Effector CD4-positive, alpha-beta T cell (primary cell): ENCODE results near the gene FCGR2B.
"Not testable (repeated sequence)": the region's sequence is repeated elsewhere in the genome, so short reads cannot be mapped to it uniquely, and the experiment has no call there.

Experiments
- DNase-seq: peaks from one replicate; pipeline ENCODE4 v3.0.0-alpha.2; 2020

Gene FCGR2B

DNA sequence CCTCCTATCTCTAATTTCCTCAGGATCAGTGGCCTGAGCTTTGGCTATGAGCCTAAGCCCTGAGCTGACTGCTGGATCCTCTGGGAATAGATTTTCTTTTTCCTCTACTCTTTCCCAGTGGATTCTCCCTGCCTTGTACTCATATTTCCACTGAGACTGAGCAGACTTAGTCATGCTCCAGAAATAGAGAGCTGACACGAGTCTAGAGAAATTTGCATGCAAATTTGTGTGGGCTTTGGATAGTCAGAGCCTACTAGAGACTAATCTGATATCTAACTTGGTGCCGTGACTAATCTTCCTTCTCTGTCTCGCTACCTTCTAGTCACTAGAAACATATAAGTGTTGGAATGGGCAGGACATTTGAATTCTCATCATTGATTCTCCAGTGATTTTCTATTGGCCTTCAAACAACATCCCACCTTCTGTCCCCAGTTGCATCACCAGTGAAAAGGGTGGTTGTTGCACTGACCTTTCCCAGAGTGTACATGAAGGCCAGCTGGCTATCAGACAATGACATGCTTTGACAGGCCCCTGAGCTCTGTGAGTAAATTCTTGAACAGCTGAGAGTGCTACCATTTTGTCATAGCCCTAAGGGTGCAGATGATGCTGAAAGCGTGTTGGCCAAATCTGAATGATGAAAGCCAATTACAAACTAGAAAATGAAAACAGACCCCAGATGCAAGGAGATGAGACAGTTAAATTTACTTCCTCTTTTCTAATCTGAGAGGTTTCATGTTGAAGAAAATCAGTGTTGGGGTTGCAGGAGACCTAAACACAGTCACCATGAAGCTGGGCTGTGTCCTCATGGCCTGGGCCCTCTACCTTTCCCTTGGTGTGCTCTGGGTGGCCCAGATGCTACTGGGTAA, 43.8 kb downstream of the FCGR2B start, which contains the start of gene FCRLA:
FCRLA (plus strand) TSS at position 748 of the 866 bp plus-strand sequence; CDS start at position 784, 36 bp downstream.
- DNase-seq = no peak

DNA sequence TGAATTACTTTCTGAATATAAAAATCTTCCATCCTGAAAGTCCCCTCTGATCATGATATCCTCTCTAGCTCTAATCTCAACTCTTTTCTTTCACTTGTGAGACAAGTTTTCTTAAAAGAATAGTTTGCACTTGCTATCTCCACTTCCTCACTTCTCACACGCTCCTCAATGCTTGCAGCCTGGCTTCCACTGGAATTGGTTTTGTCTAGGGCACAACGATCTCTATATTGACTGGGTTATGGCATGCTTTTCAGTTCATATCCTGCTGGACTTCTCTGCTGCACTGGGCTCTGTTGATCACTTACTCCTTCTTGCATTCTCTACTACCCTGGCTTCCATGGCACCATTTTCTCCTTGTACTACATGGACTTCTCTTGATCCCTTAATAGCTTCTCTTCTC, 44.6 kb downstream of the FCGR2B start:
- DNase-seq = no peak

DNA sequence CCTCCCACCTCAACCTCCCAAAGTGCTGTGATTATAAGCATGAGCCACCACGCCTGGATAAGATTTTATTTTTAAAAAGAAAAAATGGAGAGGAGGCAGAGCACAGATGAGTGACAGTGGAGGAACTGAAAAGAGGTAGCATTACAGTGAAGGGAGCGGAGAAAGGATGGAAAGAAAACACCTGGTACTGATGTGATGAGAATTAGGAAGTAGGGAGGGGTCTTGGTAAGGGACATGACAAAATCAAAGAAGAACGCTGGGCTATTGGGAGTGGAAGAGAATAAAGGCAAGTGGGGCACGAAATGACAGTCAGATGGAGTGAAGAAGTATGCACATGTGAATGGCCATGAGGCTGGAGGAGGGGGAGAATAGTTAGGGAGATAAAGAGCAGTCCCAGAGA, 46.4 kb downstream of the FCGR2B start:
- no peak for DNase-seq

DNA sequence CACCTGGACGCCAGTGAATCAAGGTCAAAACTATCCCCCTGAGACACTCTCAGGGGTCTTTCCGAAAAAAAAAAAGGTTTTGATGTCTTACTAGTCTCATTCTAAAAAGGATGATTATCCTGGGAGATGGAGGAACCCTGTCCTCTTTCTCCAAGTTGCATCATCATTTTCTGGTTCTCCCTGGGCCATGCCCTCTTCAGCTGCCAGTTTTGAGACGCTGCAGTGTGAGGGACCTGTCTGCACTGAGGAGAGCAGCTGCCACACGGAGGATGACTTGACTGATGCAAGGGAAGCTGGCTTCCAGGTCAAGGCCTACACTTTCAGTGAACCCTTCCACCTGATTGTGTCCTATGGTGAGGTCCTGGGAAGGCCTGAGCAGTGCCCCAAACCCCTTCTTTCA, 47.6 kb downstream of the FCGR2B start:
- no peak for DNase-seq

DNA sequence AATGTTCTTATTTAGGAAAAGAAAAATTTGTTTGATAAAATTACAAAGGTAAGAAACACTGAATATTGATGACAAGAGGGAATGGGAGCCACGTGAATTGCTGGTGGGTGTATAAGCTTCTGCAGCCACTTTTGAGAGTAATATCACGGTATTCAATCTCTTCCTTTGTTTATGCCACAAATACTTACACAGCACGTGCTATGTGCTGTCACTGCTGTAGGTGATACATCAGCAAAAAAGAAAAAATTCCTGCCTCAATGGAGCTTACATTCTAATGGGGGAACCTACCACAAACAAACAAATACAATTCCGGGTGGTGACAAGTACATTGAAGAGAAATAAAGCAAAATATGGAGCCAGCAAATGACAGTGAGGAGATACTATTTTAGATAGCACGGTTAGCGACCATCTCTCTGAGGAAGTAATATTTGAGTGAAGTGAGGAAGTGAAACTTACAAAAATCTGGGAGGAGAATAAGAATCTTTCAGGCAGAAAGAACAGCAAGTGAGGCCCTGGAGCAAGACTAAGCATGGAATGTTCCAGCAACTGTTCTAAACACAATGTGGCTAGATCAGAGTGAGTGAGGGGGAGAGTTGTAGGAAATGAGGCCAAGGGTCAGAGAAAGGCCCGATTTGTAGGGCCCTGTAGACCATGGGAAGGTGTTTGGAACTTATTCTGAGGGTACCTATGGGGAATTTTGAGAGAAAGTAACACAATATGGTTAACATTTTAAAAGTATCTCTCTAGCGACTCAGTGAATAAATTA, 55.8 kb downstream of the FCGR2B start:
- no peak for DNase-seq

DNA sequence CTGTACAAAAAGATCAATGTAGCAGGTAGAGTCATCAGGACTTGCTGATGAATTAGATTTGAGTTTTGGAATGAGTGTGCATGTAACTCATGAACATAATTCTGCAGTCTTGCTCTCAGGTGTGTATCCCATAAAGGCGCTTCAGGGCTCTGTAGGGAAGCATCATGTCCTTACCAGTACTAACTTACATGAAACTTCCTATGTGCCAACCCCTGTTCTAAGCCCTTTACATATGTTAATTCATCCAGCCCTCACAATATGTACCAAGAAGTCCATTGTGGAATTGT, 56.3 kb downstream of the FCGR2B start:
- no peak for DNase-seq

DNA sequence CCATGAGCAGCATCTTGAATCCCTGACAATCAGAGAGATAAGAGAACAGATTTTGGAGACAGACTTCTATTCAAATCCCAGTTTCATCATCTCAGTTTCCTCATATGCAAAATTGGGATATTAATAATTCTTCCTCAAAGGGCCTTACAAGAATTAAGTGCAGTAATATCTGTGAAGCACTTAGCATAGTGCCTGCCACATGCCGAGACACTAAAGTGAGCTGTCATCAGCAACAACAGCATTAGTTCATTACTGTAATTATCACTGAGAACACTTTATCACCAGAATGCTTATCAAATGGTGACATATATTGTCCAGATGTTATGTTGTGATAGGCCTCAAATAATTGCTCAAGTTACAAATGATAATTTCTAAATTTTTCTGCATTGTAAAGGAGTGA, 57.5 kb downstream of the FCGR2B start:
- DNase-seq = no peak

DNA sequence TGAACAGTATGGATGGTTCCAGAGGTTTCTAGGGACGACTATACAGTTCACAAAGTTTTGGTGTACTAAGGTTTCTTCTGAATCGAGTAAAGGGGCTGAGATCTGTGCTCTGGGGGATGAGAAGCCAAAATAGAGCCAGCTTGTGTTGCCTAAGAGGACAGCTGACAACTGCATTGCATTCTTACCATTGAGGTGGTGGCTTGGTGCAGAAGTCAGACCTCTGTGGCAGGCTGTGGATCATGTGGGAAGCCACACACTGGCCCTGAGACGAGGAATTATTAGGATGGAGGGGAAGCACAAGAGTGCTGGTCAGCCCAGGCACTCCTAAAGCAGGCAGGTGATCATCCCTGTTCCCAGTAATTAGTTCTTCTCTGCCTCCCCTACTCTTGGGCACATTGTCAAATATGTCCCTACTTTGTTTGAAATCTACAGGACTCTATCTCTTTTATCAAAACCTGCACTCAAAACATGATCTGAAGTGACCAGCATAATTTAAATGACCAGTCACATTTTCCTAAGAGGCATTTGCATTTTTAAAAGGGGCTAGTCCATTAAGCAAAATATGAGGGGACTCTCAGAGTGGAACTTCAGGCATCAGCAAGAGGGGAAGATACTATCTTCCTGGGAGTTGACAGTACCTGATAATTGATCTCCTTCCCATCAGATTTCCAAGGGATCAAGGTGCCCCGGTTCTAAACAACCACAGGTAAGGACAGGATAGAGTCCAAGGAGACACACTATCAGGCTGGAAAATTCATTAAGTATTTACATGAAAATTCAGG, 58.2 kb downstream of the FCGR2B start, which contains the start of gene FCRLB:
FCRLB (plus strand) TSS at position 589 of the 782 bp plus-strand sequence. CDS start 1,129 bp downstream, outside the sequence.
- DNase-seq = no peak

DNA sequence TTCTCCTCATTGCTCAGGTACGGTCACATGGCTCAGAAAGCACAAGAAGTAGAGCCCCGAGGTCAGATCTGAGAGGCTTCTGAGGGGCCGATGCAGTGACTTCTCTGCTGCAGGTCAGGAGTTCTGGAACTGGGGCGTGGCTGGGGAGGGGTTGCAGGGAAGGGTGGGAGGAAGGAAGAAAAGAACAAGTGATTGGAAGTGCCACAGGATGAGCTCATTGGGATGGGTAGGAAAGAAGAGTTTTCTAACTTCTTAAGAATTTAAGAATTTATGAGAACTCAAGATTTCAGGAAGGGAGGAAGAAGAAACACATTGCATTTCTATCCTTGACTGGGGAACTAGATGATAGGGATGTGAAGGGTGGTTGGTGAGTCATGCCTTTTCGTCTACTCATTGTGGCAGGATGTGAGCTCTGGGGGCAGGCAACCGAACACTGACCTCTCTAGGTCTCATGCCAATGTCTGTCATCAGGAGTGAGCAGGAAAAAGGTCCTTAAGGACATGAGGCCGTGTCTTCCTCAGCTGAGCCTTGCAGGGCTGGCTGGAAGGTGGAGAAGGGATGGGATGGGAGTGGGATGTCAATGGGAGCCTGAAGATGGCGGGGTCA, 58.9 kb downstream of the FCGR2B start:
- DNase-seq = no peak

DNA sequence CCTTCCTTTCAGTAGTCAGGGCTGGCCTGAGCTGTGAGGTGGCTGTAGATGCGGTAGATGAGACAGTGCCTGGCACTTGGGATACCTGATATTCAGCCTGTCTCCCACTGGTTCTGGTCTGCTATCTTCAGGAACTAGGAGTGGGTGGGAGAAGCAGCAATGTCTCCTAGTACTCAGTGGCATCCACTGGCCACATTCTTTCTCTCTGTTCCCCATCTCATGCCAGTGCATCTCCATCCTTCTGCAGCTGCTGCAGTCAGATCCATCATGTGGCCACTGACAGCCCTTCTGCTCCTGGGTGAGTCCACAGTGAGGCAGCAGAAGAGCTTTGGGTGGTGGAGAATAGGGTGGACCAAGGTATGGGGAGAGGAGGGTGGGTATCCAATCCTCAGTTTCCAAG, 59.5 kb downstream of the FCGR2B start:
- no peak for DNase-seq

DNA sequence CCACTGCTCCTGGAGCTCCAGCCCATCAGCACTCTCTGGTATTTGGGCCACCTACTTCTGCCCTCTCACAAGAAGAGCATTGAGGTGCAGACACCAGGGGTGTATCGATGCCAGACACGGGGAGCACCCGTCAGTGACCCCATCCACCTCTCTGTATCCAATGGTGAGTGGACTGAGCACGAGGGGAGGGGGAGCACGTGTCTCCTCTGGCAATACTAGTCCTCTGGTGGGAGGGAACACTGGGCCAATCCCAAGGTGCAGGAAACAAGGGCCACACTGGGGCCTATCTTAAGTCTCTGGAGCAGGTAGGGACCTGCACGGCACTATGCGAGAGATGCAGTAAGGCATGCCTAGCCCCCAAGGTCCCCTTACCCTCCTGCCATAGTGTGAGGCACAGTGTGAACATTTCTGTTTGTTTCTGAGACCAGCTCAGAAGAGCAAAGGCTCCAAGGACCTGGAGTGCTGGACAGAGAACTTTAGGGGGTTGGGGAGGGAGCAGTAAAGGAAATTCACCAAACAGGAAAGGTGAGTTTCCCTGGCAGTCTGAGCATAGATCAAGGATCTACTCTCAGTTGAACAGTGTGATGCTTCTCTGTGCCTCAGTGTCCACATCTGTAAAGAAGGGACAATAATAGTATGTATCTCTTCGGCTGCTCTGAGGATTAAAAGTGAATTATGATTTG, 60.7 kb downstream of the FCGR2B start:
- no peak for DNase-seq

DNA sequence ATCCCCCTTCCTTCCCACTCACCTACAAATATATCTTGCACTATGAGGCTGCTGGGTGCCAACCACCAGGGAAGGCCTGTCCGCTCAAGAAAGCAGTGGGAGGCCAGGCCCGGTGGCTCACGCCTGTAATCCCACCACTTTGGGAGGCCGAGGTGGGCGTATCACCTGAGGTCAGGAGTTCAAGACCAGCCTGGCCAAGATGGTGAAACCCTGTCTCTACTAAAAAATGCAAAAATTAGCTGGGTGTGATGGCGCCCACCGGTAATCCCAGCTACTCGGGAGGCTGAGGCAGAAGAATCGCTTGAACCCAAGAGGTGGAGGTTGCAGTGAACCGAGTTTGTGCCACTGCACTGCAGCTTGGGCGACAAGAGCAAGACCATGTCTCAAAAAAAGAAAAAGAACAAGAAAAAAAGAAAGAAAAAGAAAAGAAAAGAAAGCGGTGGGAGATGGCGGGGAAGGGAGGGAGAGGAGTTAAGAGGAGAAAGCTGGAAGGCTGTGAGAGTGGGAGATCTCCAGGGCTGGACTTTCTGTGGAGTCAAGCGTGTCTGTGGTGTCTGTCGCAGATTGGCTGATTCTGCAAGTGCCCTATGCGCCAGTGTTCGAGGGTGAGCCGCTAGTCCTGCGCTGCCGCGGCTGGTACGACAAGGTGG, 62.4 kb downstream of the FCGR2B start:
- not testable (repeated sequence) for DNase-seq

DNA sequence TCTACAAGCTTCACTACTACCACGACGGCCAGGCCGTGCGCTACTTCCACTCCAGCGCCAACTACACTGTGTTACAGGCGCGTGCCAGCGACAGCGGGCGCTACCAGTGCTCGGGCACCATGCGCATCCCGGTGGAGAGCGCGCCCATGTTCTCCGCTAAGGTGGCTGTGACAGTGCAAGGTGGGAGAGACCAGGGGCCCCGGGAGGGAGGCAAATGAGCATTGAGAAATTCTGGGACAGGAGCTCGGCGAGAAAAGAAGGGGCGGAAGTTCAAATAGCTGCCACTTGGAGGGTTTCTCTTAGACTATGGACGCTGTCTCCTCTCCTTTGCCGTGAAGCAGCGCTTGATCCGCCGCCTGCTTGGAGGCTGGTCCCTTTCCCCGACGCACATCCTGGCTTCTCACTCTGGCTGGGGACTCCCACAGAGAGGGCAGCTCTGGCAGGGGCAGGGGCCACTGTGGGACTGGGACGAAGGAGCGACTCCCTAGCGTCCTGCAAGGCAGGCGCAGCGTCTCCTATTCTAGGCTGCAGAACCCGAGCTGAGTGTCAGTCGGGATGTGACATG, 63.0 kb downstream of the FCGR2B start:
- peak; percentile 12 for DNase-seq

DNA sequence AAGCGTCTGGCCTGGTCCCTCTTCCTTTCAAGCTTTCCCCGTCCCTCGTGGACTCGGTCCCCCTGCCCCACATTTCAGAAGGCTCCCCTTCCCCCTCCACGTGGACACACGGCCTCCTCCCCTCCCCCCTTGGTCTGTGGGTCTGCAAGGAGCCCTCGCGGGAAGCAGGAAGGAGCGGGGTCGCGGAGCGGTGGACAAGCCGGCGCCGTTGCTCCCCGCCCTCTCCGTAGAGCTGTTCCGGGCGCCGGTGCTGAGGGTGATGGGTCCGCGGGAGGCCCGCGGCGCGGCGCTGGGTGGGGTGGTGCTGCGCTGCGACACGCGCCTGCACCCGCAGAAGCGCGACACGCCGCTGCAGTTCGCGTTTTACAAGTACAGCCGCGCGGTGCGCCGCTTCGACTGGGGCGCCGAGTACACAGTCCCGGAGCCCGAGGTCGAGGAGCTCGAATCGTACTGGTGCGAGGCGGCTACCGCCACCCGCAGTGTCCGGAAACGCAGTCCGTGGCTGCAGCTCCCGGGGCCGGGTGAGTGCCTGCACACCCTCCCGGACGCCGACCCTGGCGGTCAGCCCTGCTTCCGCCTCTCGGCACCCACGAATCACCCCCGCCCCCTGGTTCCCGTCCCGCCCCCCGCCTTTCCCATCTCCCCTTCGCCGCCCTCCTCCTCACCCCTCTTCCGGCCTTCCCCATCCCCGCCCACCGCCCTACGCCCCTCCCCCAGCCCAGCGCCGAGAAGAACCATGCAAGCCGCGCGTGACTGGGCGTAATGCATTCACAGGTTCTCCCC, 63.7 kb downstream of the FCGR2B start:
- DNase-seq = peak; percentile 47

DNA sequence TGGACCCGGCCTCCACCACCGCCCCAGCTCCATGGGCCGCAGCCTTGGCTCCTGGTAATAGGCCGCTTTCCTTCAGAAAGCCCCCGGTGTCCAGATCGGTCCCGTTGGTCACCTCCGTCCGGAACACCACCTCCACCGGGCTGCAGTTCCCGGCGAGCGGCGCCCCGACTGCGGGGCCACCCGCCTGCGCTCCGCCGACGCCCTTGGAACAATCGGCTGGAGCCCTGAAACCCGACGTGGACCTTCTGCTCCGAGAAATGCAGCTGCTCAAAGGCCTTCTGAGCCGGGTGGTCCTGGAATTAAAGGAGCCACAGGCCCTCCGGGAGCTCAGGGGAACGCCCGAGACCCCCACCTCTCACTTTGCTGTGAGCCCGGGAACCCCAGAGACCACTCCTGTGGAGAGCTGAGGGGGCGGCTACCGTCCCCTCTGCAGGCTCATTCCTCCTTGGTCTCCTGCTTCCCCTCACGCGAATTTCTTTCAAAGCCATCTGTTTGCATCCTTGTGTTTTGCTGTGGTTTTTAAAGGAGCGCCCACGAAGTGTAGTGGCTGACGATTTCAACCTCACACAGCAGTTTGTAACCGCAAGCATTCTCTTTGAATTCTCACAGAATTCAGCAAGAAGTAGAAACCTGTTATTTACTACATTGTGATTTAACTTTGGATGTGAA, 64.4 kb downstream of the FCGR2B start:
- DNase-seq = peak; percentile 21
